GM19023 (cell line): Measurements from ENCODE around the gene STARD7.

ENCODE experiments used
- ATAC-seq: cut with Tn5 transposase; IDR thresholded peaks from one replicate; pipeline ENCODE4 v1.9.1; 2021; ENCODE audit warnings: mild to moderate bottlenecking, moderate library complexity; ENCODE audit not compliant: unreplicated experiment

STARD7 gene

DNA sequence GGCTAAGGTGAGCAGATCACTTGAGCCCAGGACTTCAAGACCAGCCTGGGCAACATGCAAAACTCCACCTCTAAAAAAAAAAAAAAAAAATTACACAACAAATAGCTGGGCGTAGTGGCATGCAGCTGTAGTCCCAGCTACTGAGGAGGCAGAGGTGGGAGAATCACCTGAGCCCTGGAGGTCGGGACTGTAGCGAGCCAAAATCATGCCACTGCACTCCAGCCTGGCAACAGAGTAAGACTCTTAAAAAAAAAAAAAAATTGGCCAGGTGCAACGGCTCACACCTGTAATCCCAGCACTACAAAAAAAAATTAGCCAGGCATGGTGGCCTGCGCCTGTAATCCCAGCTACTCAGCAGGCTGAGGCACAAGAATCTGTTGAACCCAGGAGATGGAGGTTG, 7.3 kb downstream of the STARD7 start:
- no peak for ATAC-seq

DNA sequence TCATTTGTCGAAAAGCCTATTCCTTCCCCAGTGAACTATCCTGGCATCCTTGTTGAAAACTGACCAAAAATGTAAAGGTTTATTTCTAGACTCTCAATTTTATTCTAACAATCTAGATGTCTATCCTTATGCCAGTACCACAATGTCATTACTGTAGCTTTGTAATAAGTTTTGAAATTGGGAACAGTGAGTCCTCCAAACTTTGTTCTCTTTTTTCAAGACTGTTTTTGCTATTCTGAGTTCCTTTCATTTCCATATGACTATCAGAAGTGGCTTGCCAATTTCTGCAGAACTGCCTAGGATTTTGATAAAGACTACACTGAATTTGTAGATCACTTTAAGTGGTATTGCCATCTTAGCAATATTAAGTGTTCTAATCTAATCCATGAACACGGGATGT, 9.7 kb downstream of the STARD7 start:
- no peak for ATAC-seq

DNA sequence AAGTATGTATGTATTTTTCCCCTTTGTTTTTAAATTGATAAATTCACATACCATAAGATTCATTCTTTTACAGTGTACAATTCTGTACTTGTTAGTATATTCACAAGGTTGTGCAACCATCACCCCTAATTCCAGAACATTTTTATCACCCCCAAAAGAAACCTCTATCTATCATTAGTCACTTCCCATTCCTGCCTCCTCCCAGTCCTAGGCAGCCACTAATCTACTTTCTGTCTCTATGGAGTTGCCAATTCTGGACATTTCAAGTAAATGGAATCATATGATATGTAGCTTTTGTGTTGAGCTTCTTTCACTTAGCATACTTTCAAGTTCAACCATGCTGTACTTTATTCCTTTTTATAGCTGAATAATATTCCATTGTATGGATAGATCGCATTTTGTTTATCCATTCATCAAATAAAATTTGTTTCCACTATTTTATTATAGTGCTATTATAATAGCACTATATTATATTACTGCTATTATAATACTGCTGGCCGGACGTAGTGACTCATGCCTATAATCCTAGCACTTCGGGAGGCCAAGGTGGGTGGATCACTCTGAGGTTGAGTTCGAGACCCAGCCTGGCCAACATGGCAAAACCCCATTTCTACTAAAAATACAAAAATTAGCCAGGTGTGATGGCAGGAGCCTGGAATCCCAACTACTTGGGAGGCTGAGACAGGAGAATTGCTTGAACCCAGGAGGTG, 10.9 kb downstream of the STARD7 start:
- ATAC-seq = no peak

GRCh38 chr2:96195410-96196066, 13.1 kb downstream of the STARD7 start:
- no peak for ATAC-seq

DNA sequence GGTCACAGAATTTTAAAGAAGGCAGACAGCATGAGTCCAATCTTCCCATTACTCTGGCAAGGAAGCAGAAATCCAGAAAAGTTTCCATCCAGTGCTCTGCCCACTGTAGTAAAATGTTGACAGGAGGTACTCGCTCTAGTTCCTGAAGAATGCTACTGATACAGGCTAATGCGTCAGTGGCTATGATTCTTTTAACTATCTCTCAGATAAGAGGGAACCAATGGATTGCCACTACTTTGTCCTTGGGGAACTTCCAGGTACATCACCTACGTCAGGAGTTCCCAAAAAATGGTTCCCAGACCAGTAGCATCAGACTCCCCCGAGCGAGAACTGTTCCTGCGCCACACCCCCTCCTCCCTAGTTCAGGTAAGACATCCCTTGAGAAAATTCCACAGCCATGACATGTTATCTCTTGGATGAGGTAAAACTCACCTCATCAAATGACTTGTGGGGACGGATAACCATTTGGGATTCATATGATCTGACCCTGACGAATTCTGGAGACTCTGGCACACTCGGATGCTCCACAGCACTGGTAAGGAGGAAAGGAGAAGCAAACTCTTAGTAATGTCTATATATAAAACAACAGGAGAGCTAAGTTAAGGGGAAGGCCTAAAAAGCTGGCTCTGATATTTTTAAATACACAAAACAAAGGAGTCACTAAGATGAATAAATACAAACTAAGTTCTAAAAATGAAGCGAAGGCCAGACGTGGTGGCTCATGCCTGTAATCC, 16.5 kb downstream of the STARD7 start:
- ATAC-seq = no peak

DNA sequence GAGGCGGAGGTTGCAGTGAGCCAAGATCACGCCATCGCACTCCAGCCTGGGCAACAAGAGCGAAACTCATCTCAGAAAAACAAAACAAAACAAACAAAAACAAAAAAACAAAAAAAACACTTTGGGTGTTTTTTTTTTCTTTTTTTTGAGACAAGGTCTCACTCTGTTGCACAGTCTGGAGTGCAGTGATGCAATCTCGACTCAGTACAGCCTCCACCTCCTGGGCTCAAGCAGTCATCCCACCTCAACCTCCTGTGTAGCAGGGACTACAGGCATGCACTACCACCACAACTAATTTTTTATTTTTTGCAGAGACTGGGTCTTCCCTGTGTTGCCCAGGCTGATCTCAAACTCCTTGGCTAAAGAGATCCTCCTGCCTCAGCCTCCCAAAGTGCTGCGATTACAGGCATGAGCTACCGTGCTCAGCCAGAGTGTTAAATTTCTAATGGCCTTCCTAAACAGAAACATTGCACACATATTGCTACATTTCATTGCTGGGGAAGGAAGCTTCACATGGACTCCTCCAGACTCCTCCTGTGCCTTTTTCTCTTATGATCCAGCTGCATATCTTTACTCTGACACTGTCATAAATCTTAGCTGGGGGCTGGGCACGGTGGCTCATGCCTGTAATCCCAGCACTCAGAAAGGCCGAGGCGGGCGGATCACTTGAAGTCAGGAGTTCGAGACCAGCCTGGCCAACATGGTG, 19.7 kb downstream of the STARD7 start:
- no peak for ATAC-seq

- no peak for ATAC-seq
These were observed 22.1 kb downstream of the STARD7 start for GRCh38 chr2:96186562-96186961.

DNA sequence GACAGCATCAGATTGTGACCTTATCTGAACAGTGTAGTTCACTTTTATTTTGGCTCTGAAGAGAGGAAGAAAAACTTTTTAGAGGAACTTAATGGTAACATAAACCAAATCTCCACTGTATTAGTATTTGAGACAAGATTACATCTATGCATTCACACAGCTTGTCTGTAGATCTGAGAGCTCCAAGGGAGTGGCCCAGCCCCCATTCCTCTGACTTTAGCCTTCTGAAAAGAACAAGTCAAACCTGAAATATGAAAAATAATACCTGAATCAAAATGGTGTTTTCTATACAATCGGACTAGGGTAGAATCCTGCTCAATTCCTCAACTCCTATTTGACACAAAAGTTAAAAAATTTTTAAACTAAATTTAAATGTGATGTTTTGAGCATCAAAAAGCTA, 23.1 kb downstream of the STARD7 start:
- ATAC-seq = no peak

DNA sequence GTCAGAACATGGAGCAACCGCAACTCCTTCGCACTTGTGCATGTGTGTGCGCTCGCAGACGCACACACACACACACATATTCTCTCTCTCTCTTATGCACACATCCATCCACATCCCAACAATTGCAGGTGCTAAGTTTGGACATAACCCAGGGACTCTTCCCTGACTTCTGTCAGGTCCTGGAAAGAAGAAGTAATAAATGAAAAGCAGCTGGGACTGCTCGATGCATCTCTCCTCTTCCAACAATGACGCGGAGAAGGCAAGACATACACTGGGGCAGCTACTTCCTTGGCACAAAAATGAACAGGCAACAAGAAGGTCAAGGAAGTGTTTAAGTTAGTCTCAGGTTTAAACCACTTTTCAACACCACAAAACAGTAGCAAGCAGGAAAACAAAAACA, 23.6 kb downstream of the STARD7 start:
- ATAC-seq = no peak

DNA sequence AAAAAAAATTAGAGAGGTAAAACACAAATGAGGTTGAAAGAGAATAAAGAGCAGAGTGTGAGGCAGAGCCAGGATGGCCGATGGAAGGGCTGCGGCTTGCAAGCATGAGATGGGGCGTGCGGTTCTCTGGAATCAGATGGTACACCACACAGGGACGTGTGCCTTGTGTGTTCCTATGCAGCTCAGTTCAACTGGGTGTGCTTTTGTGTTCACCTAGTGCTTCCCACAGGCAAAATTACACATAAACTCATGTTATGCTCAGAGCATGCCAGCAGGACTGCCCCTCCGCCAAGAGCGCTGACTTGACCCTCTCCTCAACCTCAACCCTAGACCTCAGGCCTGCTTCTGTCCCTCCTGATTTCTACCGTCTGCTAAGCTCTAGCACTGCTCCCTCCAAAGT, 24.4 kb downstream of the STARD7 start:
- ATAC-seq = no peak

- no peak for ATAC-seq
These were observed 27.1 kb downstream of the STARD7 start for GRCh38 chr2:96181529-96181928.

DNA sequence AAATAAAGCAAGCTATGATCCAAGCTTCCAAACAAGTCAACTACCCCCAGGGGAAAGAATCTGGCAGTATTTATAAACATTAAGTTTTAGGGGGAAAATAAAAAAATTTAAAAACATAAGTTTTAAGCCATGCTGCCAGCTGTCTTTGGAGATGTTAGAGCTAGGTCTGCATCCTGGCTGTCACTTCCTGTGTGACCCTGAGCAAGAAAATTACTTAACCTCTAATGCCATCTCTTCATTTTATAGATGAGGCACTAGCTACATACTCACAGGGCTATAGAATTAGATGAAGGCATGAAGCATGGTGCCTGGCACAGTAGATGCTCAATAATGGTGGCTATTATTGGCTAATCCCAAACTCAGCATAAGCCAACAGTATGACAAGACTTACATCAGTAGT, 28.1 kb downstream of the STARD7 start:
- no peak for ATAC-seq

- no peak for ATAC-seq
These were observed 28.6 kb downstream of the STARD7 start for GRCh38 chr2:96180002-96180401.

GRCh38 chr2:96176661-96177060, 32.0 kb downstream of the STARD7 start:
- ATAC-seq = no peak

DNA sequence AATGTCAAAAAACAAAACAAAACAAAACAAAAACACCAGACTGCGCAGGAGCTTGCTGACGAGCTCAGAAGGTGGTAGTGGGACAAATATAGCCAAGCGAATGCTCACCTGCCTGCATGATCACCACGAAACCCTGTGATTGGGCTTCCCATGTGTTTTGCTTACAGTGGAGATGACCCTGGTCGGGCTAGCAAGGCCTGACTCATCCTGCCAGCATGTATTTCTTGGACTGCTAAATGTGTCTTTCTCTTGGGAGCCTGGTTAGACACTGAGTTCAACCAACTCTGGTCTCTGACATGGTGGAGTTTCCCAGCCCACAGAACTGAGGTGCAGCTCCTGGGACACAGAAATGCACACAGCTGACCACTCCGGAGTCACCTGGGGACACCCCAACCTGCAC, 32.7 kb downstream of the STARD7 start:
- ATAC-seq = no peak

DNA sequence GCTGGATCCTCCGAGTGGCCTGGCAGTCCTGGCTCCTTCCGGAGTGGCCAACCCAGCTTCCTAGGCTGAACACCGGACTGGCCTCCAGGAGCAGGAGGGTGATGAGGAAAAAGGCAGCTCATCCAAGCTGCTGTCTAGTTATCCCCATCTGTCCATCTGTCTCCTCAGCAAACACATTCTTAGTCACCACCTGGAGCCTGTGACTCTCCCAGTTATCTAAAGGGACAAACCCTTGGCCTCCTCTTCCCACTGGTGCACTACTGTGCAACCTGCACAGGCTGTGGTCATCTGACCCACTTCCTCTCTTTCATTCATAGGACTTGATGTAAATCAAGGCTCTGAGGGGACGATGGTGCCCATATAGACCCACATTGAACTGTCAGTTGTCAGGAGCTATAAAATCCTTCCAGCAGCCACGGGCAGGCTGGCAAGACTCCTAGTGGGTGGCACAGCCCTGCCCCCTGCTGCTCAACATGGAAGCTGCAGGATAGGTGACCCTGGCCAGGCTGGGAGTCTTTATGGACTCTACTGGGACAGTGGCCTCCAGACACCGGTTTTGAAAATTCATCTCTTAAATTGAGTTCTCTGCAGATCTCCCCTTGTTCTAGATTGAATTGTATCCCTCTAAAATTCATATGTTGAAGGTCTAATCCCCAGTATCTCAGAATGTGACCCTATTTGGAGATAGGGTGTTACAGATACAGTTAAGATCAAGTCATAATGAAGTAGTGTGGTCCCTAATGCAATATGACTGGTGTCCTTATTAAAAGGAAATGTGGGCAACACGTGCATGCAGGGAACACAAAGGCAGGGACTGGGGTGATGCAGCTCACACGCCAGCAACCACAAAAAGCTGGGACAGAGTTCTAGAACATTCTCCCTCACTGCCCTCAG, 34.1 kb downstream of the STARD7 start:
- peak; percentile 79 for ATAC-seq

GRCh38 chr2:96171831-96172230, 36.8 kb downstream of the STARD7 start:
- no peak for ATAC-seq

DNA sequence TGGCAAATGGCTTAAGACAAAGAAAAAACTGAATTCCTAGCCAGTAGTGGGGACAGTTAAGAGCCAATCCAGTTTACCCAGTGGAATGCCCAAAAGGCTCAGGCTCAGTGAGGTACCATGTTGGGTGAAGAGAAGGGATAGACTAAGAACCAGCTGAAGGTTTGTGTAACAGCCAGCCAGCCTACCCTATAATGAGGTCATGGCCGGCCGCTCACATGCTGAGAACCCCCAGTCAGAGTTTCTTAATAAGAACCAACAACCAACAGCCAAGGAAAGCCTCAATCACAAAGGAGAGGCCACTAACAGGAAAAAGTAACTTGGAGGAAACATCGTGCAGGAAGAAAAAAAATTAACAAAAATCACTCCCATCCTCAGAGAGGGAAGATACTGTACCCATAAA, 38.0 kb downstream of the STARD7 start:
- ATAC-seq = no peak

GRCh38 chr2:96169868-96170507, 38.6 kb downstream of the STARD7 start:
- no peak for ATAC-seq

DNA sequence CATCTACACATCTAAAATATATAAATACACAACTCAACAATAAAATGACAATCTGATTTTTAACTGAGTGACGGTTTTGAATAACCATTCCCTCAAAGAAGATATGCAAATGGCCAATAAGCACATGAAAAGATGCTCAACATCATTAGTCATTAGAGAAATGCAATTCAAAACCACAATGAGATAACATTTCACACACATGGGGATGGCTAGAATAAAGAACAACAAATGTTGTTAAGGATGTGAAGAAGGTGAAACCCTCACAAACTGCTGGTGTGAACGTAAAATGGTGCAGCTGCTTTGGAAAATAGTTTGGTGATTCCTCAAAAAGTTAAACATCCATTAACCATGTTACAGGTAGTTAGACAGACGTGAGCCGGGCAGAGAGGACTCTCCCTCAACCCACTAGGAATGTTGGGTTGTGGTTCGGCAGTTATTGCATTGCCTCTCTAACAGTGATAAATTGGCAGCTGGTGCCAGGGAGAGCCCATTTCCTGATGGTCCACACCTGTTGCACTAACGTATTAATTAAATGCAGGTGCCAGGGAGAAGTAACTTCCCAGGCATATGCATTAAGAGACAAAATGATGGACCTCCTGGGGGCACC, 41.1 kb downstream of the STARD7 start:
- ATAC-seq = no peak
